ENCODE results near the gene UFD1. TPM values are rescaled to one million over a fixed set of nuclear protein-coding genes. Genes with fewer than 3 reads are reported as not detected.

The UFD1 gene
- total and polyA plus RNA-seq, 2 experiments from 2014 or later, result 51.5 to 79.1 TPM

- Histone ChIP-seq H3K27me3 (no peaks in the 10 kb centered on the region), H3K9me3 (ENCODE audit: low read depth) (no peaks in the 10 kb centered on the region), H2AFZ (no peak overlapping the region), H3K4me2 (no peak overlapping the region), H3K9me2 (replicated peaks; ENCODE audit: insufficient read depth) (no peaks in the 10 kb centered on the region), H3K36me3 (replicated peaks; ENCODE audit: insufficient read depth, low read depth) (no peaks in the 10 kb centered on the region), H3K4me3 (no peak overlapping the region), H3K4me1 (ENCODE audit: insufficient read depth) (no peaks in the 10 kb centered on the region), H3K27ac (no peak overlapping the region), H3K79me2 (no peaks in the 10 kb centered on the region), H4K20me1 (ENCODE audit: insufficient read depth, poor library complexity, severe bottlenecking) (no peaks in the 10 kb centered on the region)
- no peak for DNase-seq (ENCODE audit: low spot score)
- WGBS (ENCODE audit: low lambda C conversion rate, missing lambda C conversion rate), result 94% methylated on average over 7 of the region's 7 CpGs
- TF ChIP-seq EZH2phosphoT487 (IDR thresholded peaks at IDR 0.05; ENCODE audit: low read depth, severe bottlenecking, unreplicated experiment), result no peak
- TF ChIP-seq CTCF (IDR thresholded peaks at IDR 0.05; ENCODE audit: poor library complexity), result no peak
- TF ChIP-seq EZH2 (IDR thresholded peaks at IDR 0.05; ENCODE audit: borderline replicate concordance), result no peak
Observed at GRCh38 chr22:19499236-19499879, 20.4 kb upstream of the UFD1 start.

GRCh38 chr22:19498866-19499190, 19.8 kb upstream of the UFD1 start:
- 97% methylated on average over 3 of the region's 3 CpGs for WGBS (ENCODE audit: low lambda C conversion rate, missing lambda C conversion rate)
- Histone ChIP-seq H3K9me3 (ENCODE audit: low read depth) (no peaks in the 10 kb centered on the region), H3K79me2 (no peaks in the 10 kb centered on the region), H3K4me1 (ENCODE audit: insufficient read depth) (no peaks in the 10 kb centered on the region), H3K9me2 (replicated peaks; ENCODE audit: insufficient read depth) (no peaks in the 10 kb centered on the region), H4K20me1 (ENCODE audit: insufficient read depth, poor library complexity, severe bottlenecking) (no peaks in the 10 kb centered on the region), H2AFZ (no peak overlapping the region), H3K36me3 (replicated peaks; ENCODE audit: insufficient read depth, low read depth) (no peaks in the 10 kb centered on the region), H3K27ac (no peak overlapping the region), H3K27me3 (no peaks in the 10 kb centered on the region), H3K4me2 (no peak overlapping the region), H3K4me3 (no peak overlapping the region)
- no peak for DNase-seq (ENCODE audit: low spot score)
- TF ChIP-seq CTCF (IDR thresholded peaks at IDR 0.05; ENCODE audit: poor library complexity), result no peak
- no peak for TF ChIP-seq EZH2phosphoT487 (IDR thresholded peaks at IDR 0.05; ENCODE audit: low read depth, severe bottlenecking, unreplicated experiment)
- no peak for TF ChIP-seq EZH2 (IDR thresholded peaks at IDR 0.05; ENCODE audit: borderline replicate concordance)

GRCh38 chr22:19498154-19498865, 19.3 kb upstream of the UFD1 start:
- H3K36me3 ChIP-seq (replicated peaks; ENCODE audit: insufficient read depth, low read depth), result no peaks in the 10 kb centered on the region
- no peaks in the 10 kb centered on the region for H3K4me1 ChIP-seq (ENCODE audit: insufficient read depth)
- DNase-seq (ENCODE audit: low spot score), result no peak
- H3K79me2 ChIP-seq, result no peaks in the 10 kb centered on the region
- no peak overlapping the region for H3K4me2 ChIP-seq
- H3K4me3 ChIP-seq, result no peak overlapping the region
- H3K27me3 ChIP-seq, result no peaks in the 10 kb centered on the region
- WGBS (ENCODE audit: low lambda C conversion rate, missing lambda C conversion rate), result 99% methylated on average over 7 of the region's 7 CpGs
- H3K27ac ChIP-seq, result no peak overlapping the region
- TF ChIP-seq EZH2 (IDR thresholded peaks at IDR 0.05; ENCODE audit: borderline replicate concordance) (no peak), CTCF (IDR thresholded peaks at IDR 0.05; ENCODE audit: poor library complexity) (no peak), EZH2phosphoT487 (IDR thresholded peaks at IDR 0.05; ENCODE audit: low read depth, severe bottlenecking, unreplicated experiment) (no peak)
- H4K20me1 ChIP-seq (ENCODE audit: insufficient read depth, poor library complexity, severe bottlenecking), result no peaks in the 10 kb centered on the region
- no peaks in the 10 kb centered on the region for H3K9me2 ChIP-seq (replicated peaks; ENCODE audit: insufficient read depth)
- H3K9me3 ChIP-seq (ENCODE audit: low read depth), result no peaks in the 10 kb centered on the region
- H2AFZ ChIP-seq, result no peak overlapping the region
